ENCODE measurements around the gene CROCC2. TPM values are rescaled to one million over a fixed set of nuclear protein-coding genes. Genes with fewer than 3 reads are reported as not detected.

CROCC2 gene
- total RNA-seq, 2 experiments from 2014 or later: not detected

GRCh38 chr2:240962300-240963064 lies 56.3 kb downstream of the CROCC2 start:
- Mint-ChIP-seq H3K4me1 (ENCODE audit: low read depth) (no peaks in the 10 kb centered on the region), H3K27me3 (no peaks in the 10 kb centered on the region), H3K9me3 (no peaks in the 10 kb centered on the region), H3K36me3 (ENCODE audit: low read depth) (no peaks in the 10 kb centered on the region), H3K27ac (no peak overlapping the region), H3K4me3 (no peak overlapping the region)
- intact Hi-C loops (cut with micrococcal nuclease): no loop called here
- no peak for ATAC-seq
- ChIA-PET CTCF (no interaction called here), POLR2A (no interaction called here)
- TF ChIP-seq CTCF (IDR thresholded peaks at IDR 0.05): no peak
- no peak for DNase-seq

- H3K36me3 Mint-ChIP-seq (ENCODE audit: low read depth): no peaks in the 10 kb centered on the region
- no peaks in the 10 kb centered on the region for H3K4me1 Mint-ChIP-seq (ENCODE audit: low read depth)
- H3K27me3 Mint-ChIP-seq: no peaks in the 10 kb centered on the region
- CTCF ChIA-PET: no interaction called here
- intact Hi-C loops (cut with micrococcal nuclease): no loop called here
- H3K9me3 Mint-ChIP-seq: no peaks in the 10 kb centered on the region
- DNase-seq (no peak), ATAC-seq (no peak)
- POLR2A ChIA-PET: no interaction called here
- no peak overlapping the region for H3K4me3 Mint-ChIP-seq
- no peak for TF ChIP-seq CTCF (IDR thresholded peaks at IDR 0.05)
- no peak overlapping the region for H3K27ac Mint-ChIP-seq
Measured at GRCh38 chr2:240963065-240963867, 57.1 kb downstream of the CROCC2 start.

GRCh38 chr2:240963868-240964703 lies 58.0 kb downstream of the CROCC2 start:
- H3K36me3 Mint-ChIP-seq (ENCODE audit: low read depth): no peaks in the 10 kb centered on the region
- ChIA-PET CTCF (no interaction called here), POLR2A (no interaction called here)
- DNase-seq: no peak
- H3K27ac Mint-ChIP-seq: no peak overlapping the region
- H3K9me3 Mint-ChIP-seq: no peaks in the 10 kb centered on the region
- no peaks in the 10 kb centered on the region for H3K4me1 Mint-ChIP-seq (ENCODE audit: low read depth)
- no peak overlapping the region for H3K4me3 Mint-ChIP-seq
- no peak for TF ChIP-seq CTCF (IDR thresholded peaks at IDR 0.05)
- intact Hi-C loops (cut with micrococcal nuclease): no loop called here
- ATAC-seq: no peak
- no peaks in the 10 kb centered on the region for H3K27me3 Mint-ChIP-seq

- Mint-ChIP-seq H3K9me3 (no peaks in the 10 kb centered on the region), H3K36me3 (ENCODE audit: low read depth) (no peaks in the 10 kb centered on the region), H3K27ac (no peak overlapping the region), H3K4me1 (ENCODE audit: low read depth) (no peaks in the 10 kb centered on the region), H3K27me3 (no peaks in the 10 kb centered on the region), H3K4me3 (no peak overlapping the region)
- DNase-seq (no peak), ATAC-seq (no peak)
- ChIA-PET POLR2A (no interaction called here), CTCF (no interaction called here)
- intact Hi-C loops (cut with micrococcal nuclease): no loop called here
- no peak for TF ChIP-seq CTCF (IDR thresholded peaks at IDR 0.05)
Measured at GRCh38 chr2:240964704-240965295, 58.7 kb downstream of the CROCC2 start.
